HFF-Myc (cell line): Measurements from ENCODE around the gene ZNF474.
A peak's percentile ranks its signal among the peaks of the same experiment; 100 is the strongest.
"Not testable (repeated sequence)": the region's sequence is repeated elsewhere in the genome, so short reads cannot be mapped to it uniquely, and the experiment has no call there.

Experiments used
- DNase-seq: peaks from one replicate; pipeline ENCODE4 v3.0.0-alpha.2; 2011; ENCODE audit warnings: low read depth; ENCODE audit errors: extremely low read depth
- H3K4me3 ChIP-seq: replicated peaks from 2 replicates; pipeline ENCODE4 v1.5.1; 2011; ENCODE audit warnings: low read depth, mild to moderate bottlenecking, control low read depth, low read length
- TF ChIP-seq, protein P1 (sequence below): IDR thresholded peaks from 2 replicates; pipeline ENCODE4 v1.5.1; 2012; ENCODE audit warnings: mild to moderate bottlenecking, low read depth, low read length, control low read depth; ENCODE audit errors: missing control alignments

Gene ZNF474

DNA sequence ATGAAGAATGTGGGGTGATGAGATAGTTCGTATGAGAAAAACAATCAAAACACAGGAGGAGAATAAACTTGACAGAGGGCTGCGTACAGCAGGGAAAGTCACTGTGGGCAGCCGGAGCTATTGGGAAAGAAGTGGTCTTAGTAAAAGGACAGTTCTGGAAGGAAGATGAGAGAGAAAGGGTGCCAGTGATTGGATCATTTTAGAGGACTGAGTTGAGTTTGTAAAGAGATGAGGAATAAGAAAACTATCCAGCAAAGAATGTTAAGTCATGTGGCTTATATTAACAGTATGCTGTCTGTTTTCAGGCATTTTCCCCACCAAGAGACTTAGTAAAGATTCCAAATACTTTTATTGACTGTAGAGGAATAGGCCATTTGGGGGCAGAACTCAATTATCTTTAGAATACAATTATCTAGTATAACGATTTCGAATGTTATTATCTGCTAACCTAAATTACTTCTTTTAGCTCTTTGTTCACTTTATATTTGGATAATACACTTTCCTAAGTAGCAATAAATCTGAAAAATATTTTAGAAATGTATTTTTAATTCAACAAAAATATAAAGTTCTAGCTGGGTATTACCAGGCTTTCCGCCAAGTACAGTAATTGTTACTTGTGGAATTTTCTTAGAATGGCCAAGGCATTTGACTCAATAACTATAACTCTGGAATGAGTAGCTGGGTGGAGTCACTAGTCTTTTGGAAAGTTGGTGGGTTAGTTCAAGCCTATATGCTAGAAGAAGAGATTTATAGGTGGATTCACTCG, 35.7 kb upstream of the ZNF474 start:
- no peak overlapping the region for H3K4me3 ChIP-seq
- TF ChIP-seq, protein P1, sequence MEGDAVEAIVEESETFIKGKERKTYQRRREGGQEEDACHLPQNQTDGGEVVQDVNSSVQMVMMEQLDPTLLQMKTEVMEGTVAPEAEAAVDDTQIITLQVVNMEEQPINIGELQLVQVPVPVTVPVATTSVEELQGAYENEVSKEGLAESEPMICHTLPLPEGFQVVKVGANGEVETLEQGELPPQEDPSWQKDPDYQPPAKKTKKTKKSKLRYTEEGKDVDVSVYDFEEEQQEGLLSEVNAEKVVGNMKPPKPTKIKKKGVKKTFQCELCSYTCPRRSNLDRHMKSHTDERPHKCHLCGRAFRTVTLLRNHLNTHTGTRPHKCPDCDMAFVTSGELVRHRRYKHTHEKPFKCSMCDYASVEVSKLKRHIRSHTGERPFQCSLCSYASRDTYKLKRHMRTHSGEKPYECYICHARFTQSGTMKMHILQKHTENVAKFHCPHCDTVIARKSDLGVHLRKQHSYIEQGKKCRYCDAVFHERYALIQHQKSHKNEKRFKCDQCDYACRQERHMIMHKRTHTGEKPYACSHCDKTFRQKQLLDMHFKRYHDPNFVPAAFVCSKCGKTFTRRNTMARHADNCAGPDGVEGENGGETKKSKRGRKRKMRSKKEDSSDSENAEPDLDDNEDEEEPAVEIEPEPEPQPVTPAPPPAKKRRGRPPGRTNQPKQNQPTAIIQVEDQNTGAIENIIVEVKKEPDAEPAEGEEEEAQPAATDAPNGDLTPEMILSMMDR: no peak
- DNase-seq: no peak

DNA sequence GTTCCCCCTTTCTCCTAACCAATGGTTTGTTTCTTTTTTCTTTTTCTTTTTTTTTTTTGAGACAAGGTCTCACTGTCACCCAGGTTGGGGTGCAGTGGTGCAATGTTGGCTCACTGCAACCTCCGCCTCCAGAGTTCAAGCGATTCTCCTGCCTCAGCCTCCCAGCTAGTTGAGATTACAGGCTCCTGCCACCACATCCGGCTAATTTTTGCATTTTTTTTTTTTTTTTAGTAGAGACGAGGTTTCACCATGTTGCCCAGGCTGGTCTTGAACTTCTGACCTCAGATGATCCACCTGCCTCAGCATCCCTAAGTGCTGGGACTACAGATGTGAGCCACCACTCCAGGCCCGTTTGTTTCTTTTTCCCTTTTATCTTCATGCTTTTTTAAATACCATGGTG, 35.1 kb upstream of the ZNF474 start:
- H3K4me3 ChIP-seq, DNase-seq: not testable (repeated sequence)

DNA sequence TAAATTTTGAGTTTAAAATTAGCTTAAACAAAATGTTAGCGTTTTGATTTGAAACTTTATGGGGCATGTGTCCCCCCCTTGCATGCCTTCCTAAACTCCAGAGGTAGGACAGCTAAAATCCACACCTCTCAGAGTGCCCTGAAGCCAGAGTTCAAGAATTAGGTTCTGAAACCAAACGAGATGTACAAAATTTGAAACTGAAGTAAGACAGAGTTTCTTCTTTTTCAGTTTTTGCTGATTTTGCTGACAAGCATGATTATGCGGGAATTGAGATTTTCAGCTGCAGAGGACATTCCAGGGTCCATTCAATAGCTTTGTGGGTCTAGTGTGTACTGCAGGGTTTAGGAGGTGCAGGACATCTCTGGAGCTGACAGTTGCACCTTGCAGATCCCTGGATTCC, 34.2 kb upstream of the ZNF474 start:
- TF ChIP-seq, protein P1: no peak
- DNase-seq: no peak
- H3K4me3 ChIP-seq: no peak overlapping the region

DNA sequence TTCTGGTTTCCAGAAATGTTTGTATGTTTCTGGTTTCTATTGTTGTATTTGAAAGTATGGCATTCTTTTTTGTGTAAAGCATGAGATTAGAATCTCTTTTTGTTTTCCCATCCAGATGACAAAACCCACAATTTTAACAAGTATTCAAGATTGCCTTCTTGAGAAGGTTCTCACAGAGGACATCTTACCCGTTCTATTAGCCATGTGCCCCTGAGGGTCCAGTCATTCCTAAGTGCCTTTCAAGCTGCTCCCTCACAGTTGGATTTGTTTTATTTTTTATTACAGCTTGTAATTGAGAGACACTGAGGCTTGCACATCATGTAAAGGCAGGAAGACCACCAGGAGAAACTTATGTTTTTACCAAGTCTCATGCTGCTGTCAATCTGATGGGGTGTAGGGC, 32.0 kb upstream of the ZNF474 start:
- no peak for DNase-seq
- H3K4me3 ChIP-seq: no peak overlapping the region
- TF ChIP-seq, protein P1: no peak

DNA sequence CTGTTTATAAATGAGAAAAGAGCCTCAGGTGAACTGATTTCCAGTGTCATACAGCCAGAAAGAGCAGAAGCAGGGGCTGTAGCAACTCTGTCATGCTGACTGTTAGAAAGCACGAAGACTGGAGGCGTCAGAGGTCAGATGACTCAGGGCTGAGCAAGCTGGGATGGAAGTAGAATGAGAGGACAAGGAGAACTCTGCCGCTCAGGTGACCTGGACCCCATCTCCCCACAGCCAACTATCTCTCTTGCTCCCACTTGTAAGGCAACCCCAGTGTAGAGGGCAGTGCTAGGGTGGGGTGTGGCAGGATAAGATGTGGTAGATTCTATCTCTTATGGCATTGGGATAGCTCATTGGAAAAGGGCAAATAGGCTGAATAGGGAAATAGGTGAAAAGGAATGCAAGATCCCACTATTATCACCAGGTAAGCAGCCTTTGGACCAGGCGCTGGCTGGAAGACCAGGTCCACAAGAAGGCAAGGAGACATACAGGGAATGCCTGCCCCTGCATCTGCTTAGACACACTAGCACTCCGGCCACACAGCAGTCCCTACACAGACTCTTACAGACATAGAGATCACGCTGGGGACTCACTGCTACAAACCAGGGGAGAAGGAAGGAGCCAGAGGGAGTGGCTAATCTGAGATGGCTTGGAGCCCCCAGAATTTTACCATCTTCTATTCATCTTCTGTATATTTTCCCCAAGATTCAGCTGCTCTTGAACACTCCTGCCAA, 30.1 kb upstream of the ZNF474 start:
- DNase-seq: no peak
- TF ChIP-seq, protein P1: no peak
- no peak overlapping the region for H3K4me3 ChIP-seq

DNA sequence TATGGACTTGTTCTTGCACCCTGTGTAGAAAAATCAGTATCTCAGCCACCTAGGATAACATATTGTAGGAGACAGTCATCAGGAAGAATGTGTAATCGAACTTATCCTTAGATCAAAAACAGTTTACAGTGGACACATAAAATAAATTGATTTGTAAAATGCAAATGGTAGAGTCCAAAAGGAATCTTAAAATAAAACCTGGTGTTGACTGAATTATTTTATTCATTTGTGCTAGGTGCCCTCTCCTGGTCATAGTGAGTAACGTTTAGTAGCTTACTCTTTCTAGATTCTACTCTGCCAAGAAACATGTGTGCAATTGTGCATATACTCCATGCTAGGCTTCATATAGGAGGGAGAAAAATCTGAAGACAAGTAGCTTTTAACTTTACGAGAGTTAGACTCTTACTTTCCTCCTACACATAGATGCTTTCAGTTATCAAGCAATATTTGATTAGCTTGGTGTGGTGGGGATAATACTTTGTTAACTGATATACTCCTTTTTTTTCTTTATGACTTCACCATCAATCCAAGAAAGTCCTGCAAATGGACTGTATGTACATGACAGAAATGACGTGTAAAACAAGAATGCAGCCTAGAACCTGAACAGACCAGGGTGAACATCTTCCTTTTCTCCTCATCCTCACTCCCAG, 27.6 kb upstream of the ZNF474 start:
- TF ChIP-seq, protein P1: peak; percentile 53
- H3K4me3 ChIP-seq: no peak overlapping the region
- DNase-seq: no peak

DNA sequence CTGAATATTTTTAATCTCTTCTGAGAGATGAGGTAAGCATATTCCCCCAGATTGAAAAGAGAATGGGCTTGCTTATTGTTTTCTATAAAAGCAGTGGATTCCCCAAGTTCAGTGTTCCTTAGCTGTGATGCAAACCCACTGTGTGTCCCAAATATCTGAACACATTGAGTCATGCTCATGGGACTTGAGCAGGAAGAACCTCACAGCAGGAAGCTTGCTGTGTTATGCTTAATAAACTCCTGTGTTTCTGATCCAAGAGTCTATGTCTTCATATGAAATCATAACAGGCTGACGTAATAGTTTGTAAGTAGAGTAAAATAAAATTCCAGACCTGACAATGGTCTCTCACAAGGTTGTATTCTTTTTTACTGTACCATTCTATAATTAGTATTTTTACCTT, 26.5 kb upstream of the ZNF474 start:
- no peak for DNase-seq
- TF ChIP-seq, protein P1: no peak
- no peak overlapping the region for H3K4me3 ChIP-seq
